HCT116 (cell line): ENCODE data around the gene KIF5C. TPM values are rescaled to one million over a fixed set of nuclear protein-coding genes. Genes with fewer than 3 reads are reported as not detected.

Experiments used
- ATAC-seq: fragments of 200-7000 bp; cut with Tn5 transposase; 2 replicates; pipeline ENCODE4 v1.9.1; 2020; ENCODE audit warnings: mild to moderate bottlenecking, moderate library complexity
- BruUV-seq: library from RNA; stranded (reverse); fragments of 400-500 nt; replicated peaks from 2 replicates; lab custom pipeline; 2021; lab: Mats Ljungman, UMichigan
- CTCF ChIA-PET: fragments of 300-600 bp; sonication (Branson Sonifier 250); formaldehyde crosslinking; loops from one replicate; lab custom pipeline; 2021; ENCODE audit warnings: antibody characterized with exemption; lab: Charles Lee
- POLR2A ChIA-PET: fragments of 300-600, 350-600 bp; sonication (Branson Sonifier 250); formaldehyde crosslinking; loops from one replicate; lab custom pipeline; 2021; ENCODE audit warnings: antibody characterized with exemption; lab: Charles Lee
- RAD21 ChIA-PET, 2 experiments: fragments of 300-600 bp; sonication (Branson Sonifier 250); formaldehyde crosslinking; loops; one replicate each; lab custom pipeline; 2023; ENCODE audit warnings: low total read pairs in 2 of 2; ENCODE audit not compliant: uncharacterized antibody in 2 of 2, unreplicated experiment in 2 of 2, low non-redundant PET in 1 of 2; lab: Charles Lee
- DNase-seq: peaks from one replicate; pipeline ENCODE4 v3.0.0-alpha.2; 2010; ENCODE audit warnings: low read depth, low spot score
- H2AFZ ChIP-seq: fragments of 200-600 bp; shearing (Covaris generic), sonication (generic); 2 replicates; pipeline ENCODE4 v1.6.1; 2017; ENCODE audit warnings: low read depth, mixed run types, mixed read lengths, antibody characterized with exemption, low read length; ENCODE audit not compliant: poor library complexity, severe bottlenecking
- H3K27ac ChIP-seq: 2 replicates; pipeline ENCODE4 v1.5.1; 2012; ENCODE audit warnings: low read depth, low read length
- H3K27me3 ChIP-seq: fragments of 200-600 bp; sonication (generic); 2 replicates; pipeline ENCODE4 v1.6.1; 2016; ENCODE audit warnings: mixed run types, low read length, mixed read lengths; ENCODE audit not compliant: insufficient read depth
- H3K36me3 ChIP-seq, 2 experiments: fragments of 200-500 bp in 1 of 2; fragments of 200-600 bp in 1 of 2; sonication (Bioruptor generic) in 1 of 2; sonication (generic) in 1 of 2; 2 replicates each; pipeline versions ENCODE4 v1.5.1 to v1.6.1; 2014 to 2016; ENCODE audit warnings: low read length in 2 of 2, inconsistent platforms in 1 of 2, mixed read lengths in 1 of 2, mixed run types in 1 of 2; ENCODE audit not compliant: insufficient read depth in 2 of 2, control insufficient read depth in 1 of 2
- H3K4me1 ChIP-seq, 2 experiments: fragments of 200-600 bp in 1 of 2; sonication (generic) in 1 of 2; 2 replicates each; pipeline versions ENCODE4 v1.5.1 to v1.6.1; 2012 to 2017; ENCODE audit warnings: low read length in 2 of 2, inconsistent platforms in 1 of 2, mild to moderate bottlenecking in 1 of 2, mixed read lengths in 1 of 2, mixed run types in 1 of 2, moderate library complexity in 1 of 2; ENCODE audit not compliant: insufficient read depth in 2 of 2, control insufficient read depth in 1 of 2
- H3K4me2 ChIP-seq: fragments of 200-600 bp; sonication (generic); 2 replicates; pipeline ENCODE4 v1.6.1; 2017; ENCODE audit warnings: mixed run types, low read length, mixed read lengths
- H3K4me3 ChIP-seq, 2 experiments: fragments of 200-600 bp in 1 of 2; sonication (generic) in 1 of 2; replicated peaks in 1 of 2; 2 replicates each; pipeline ENCODE4 v1.5.1; 2011 to 2016; ENCODE audit warnings: low read length in 2 of 2, control low read depth in 1 of 2, low read depth in 1 of 2, mild to moderate bottlenecking in 1 of 2, mixed read lengths in 1 of 2, mixed run types in 1 of 2
- H3K79me2 ChIP-seq: fragments of 200-600 bp; sonication (generic); 2 replicates; pipeline ENCODE4 v1.6.1; 2017; ENCODE audit warnings: mild to moderate bottlenecking, mixed run types, low read length, moderate library complexity, mixed read lengths; ENCODE audit not compliant: insufficient read depth
- H3K9ac ChIP-seq: fragments of 200-600 bp; sonication (generic); 2 replicates; pipeline ENCODE4 v1.6.1; 2016; ENCODE audit warnings: low read length, mixed read lengths
- H3K9me2 ChIP-seq: fragments of 200-600 bp; sonication (generic), shearing (Covaris generic); 2 replicates; pipeline ENCODE4 v1.6.1; 2017; ENCODE audit warnings: mixed run types, mild to moderate bottlenecking, moderate library complexity; ENCODE audit not compliant: insufficient read depth
- H3K9me3 ChIP-seq, 2 experiments: fragments of 200-500 bp in 1 of 2; fragments of 200-600 bp in 1 of 2; sonication (Bioruptor generic) in 1 of 2; sonication (generic) in 1 of 2; 2 replicates each; pipeline ENCODE4 v1.6.1; 2014 to 2017; ENCODE audit warnings: low read length in 2 of 2, mixed read lengths in 2 of 2, inconsistent platforms in 1 of 2, low read depth in 1 of 2, mild to moderate bottlenecking in 1 of 2, mixed run types in 1 of 2, moderate library complexity in 1 of 2; ENCODE audit not compliant: control insufficient read depth in 1 of 2, insufficient read depth in 1 of 2
- H4K20me1 ChIP-seq: fragments of 200-600 bp; sonication (generic), shearing (Covaris generic); 2 replicates; pipeline ENCODE4 v1.6.1; 2017; ENCODE audit warnings: mixed run types, mild to moderate bottlenecking, moderate library complexity; ENCODE audit not compliant: insufficient read depth
- ATF3 ChIP-seq: IDR thresholded peaks from 2 replicates; pipeline ENCODE4 v1.6.1; 2012
- CBX3 ChIP-seq: IDR thresholded peaks from 2 replicates; pipeline ENCODE4 v1.6.1; 2012; ENCODE audit warnings: low read depth
- CEBPB ChIP-seq: IDR thresholded peaks from 2 replicates; pipeline ENCODE4 v1.6.1; 2012; ENCODE audit warnings: low read depth
- CTCF ChIP-seq, 3 experiments: fragments of 200-600 bp in 1 of 3; sonication (generic) in 1 of 3; IDR thresholded peaks in 2 of 3; conservative IDR thresholded peaks in 1 of 3; 2 replicates each; pipeline ENCODE4 v1.5.1; 2012 to 2017; ENCODE audit warnings: low read depth in 2 of 3, low read length in 2 of 3, antibody characterized with exemption in 1 of 3, borderline replicate concordance in 1 of 3, control low read depth in 1 of 3, mild to moderate bottlenecking in 1 of 3, mixed read lengths in 1 of 3, mixed run types in 1 of 3, moderate library complexity in 1 of 3; ENCODE audit not compliant: insufficient read depth in 1 of 3
- EZH2 ChIP-seq: fragments of 200-600 bp; sonication (generic); IDR thresholded peaks from 2 replicates; pipeline ENCODE4 v1.6.1; 2017; ENCODE audit warnings: antibody characterized with exemption, mixed run types
- EZH2phosphoT487 ChIP-seq: fragments of 200-600 bp; IDR thresholded peaks from 2 replicates; pipeline ENCODE4 v1.6.1; 2018; ENCODE audit warnings: antibody characterized with exemption, borderline replicate concordance
- FOSL1 ChIP-seq: IDR thresholded peaks from 2 replicates; pipeline ENCODE4 v1.6.1; 2012; ENCODE audit warnings: low read depth
- MAX ChIP-seq: IDR thresholded peaks from 2 replicates; pipeline ENCODE4 v1.6.1; 2012
- POLR2A ChIP-seq: IDR thresholded peaks from 2 replicates; pipeline ENCODE4 v1.7.0; 2011; ENCODE audit warnings: borderline replicate concordance; ENCODE audit not compliant: insufficient read depth, insufficient read length; ENCODE audit errors: extremely low read depth
- POLR2AphosphoS5 ChIP-seq: IDR thresholded peaks from 2 replicates; pipeline ENCODE4 v1.6.1; 2011; ENCODE audit warnings: mild to moderate bottlenecking, low read depth, low read length, moderate library complexity
- RAD21 ChIP-seq: IDR thresholded peaks from 2 replicates; pipeline ENCODE4 v1.6.1; 2012; ENCODE audit warnings: low read depth, mild to moderate bottlenecking
- SP1 ChIP-seq: IDR thresholded peaks from 2 replicates; pipeline ENCODE4 v1.6.1; 2012; ENCODE audit warnings: low read depth
- ZBTB33 ChIP-seq: IDR thresholded peaks from 2 replicates; pipeline ENCODE4 v1.6.1; 2011; ENCODE audit warnings: mild to moderate bottlenecking, low read length, moderate library complexity; ENCODE audit not compliant: insufficient replicate concordance; ENCODE audit errors: extremely low read depth
- ZNF274 ChIP-seq: fragments of 200-500 bp; sonication (Bioruptor generic); IDR thresholded peaks from 2 replicates; pipeline ENCODE4 v1.6.1; 2014; ENCODE audit warnings: mild to moderate bottlenecking, low read depth, low read length, inconsistent platforms
- intact Hi-C: fragments of 100-400 bp; cut with micrococcal nuclease; formaldehyde crosslinking; loops from 2 replicates; pipeline ENCODE4 v1.10.0; 2022
- total RNA-seq: library from RNA; stranded (reverse); gene quantifications from one replicate; pipeline ENCODE4 v1.2.1, GENCODE V29; 2021; ENCODE audit not compliant: unreplicated experiment
- TF ChIP-seq, protein P1 (sequence below): IDR thresholded peaks from 2 replicates; pipeline ENCODE4 v1.6.1; 2012; ENCODE audit warnings: low read depth

Gene KIF5C
- total RNA-seq, 1 experiment from 2014 or later, result 6.5 TPM

- Histone ChIP-seq H3K27me3 (no peaks in the 10 kb centered on the region), H3K4me1 (no peaks in the 10 kb centered on the region), H4K20me1 (no peaks in the 10 kb centered on the region), H3K9ac (no peak overlapping the region), H3K4me2 (no peak overlapping the region), H2AFZ (no peak overlapping the region), H3K9me2 (no peaks in the 10 kb centered on the region), H3K36me3 (no peaks in the 10 kb centered on the region; a peak in 1 of 4 replicates), H3K79me2 (no peaks in the 10 kb centered on the region), H3K27ac (no peak overlapping the region), H3K4me3 (no peak overlapping the region), H3K9me3 (no peaks in the 10 kb centered on the region)
- BruUV-seq, result no TSS peak
- no peak for ATAC-seq
- ChIA-PET RAD21 (no interaction called here), CTCF (no interaction called here), POLR2A (no interaction called here)
- intact Hi-C loops, result no loop called here
- TF ChIP-seq POLR2AphosphoS5, result no peak
- TF ChIP-seq ZBTB33, result no peak
- TF ChIP-seq POLR2A, result no peak
- no peak for TF ChIP-seq MAX
- TF ChIP-seq FOSL1, result no peak
- TF ChIP-seq EZH2, result no peak
- no peak for TF ChIP-seq CTCF (IDR thresholded peaks at IDR 0.05 in 2 of 3, conservative IDR thresholded peaks at IDR 0.05 in 1 of 3; ENCODE audit: borderline replicate concordance in 1 of 3, insufficient read depth in 1 of 3, low read depth in 2 of 3, low read length in 2 of 3)
- TF ChIP-seq EZH2phosphoT487, result no peak
- TF ChIP-seq, protein P1, sequence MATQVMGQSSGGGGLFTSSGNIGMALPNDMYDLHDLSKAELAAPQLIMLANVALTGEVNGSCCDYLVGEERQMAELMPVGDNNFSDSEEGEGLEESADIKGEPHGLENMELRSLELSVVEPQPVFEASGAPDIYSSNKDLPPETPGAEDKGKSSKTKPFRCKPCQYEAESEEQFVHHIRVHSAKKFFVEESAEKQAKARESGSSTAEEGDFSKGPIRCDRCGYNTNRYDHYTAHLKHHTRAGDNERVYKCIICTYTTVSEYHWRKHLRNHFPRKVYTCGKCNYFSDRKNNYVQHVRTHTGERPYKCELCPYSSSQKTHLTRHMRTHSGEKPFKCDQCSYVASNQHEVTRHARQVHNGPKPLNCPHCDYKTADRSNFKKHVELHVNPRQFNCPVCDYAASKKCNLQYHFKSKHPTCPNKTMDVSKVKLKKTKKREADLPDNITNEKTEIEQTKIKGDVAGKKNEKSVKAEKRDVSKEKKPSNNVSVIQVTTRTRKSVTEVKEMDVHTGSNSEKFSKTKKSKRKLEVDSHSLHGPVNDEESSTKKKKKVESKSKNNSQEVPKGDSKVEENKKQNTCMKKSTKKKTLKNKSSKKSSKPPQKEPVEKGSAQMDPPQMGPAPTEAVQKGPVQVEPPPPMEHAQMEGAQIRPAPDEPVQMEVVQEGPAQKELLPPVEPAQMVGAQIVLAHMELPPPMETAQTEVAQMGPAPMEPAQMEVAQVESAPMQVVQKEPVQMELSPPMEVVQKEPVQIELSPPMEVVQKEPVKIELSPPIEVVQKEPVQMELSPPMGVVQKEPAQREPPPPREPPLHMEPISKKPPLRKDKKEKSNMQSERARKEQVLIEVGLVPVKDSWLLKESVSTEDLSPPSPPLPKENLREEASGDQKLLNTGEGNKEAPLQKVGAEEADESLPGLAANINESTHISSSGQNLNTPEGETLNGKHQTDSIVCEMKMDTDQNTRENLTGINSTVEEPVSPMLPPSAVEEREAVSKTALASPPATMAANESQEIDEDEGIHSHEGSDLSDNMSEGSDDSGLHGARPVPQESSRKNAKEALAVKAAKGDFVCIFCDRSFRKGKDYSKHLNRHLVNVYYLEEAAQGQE, result no peak
- no peak for TF ChIP-seq RAD21
- no peak for TF ChIP-seq SP1
- TF ChIP-seq ZNF274, result no peak
- TF ChIP-seq CBX3, result no peak
- no peak for TF ChIP-seq CEBPB
- TF ChIP-seq ATF3, result no peak
- no peak for DNase-seq
Measured at GRCh38 chr2:149012545-149012944, 137.5 kb downstream of the KIF5C start.
